ENCODE data around the gene DHRS3. TPM values are rescaled to one million over a fixed set of nuclear protein-coding genes. Genes with fewer than 3 reads are reported as not detected.

Gene DHRS3
- total and polyA plus RNA-seq, 2 of the 13 experiments (the other 11 are each of a cell fraction or from before 2014, with no cell fraction given): 48.5 to 90.5 TPM

DNA sequence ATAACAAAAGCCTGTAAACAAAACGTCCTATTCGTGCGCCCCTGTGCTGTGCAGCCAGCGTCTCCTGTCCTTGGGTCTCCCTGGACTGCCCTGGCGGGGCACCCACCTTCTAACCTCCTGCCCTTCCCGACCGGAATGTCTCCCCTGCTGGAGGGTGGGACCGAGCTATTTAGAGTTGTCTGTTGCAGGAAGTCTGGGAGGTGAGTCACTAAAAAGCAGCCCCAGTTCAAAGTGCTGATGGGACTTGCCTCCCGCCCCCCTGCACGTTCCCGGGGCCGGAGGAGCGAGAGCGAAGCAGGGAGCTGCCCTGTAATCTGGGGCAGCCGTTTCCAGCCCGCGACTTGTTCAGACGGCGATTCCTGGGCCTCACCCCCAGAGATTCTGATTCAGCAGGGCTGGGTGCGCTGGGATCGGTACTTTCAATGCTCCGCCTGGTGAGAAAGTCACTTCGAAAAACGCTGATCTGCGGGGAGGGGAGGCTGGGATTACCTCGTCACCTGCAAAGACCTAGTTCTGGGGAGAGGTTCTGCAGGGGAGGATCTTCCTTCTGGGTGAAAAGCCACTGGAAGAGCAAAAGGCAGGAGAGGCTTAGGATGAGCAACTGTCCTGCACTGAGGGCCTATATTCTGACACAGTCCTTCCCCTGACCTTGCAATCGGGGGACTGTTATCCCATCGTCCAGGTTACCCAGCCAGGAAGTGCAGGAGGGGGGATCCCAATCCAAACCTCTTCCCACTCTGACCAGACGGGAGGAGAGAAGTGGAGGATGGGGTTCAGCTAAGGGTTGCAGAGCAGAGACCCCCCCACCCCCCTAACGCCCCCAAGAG is 1.2 kb upstream of the DHRS3 start (continued):
- TF ChIP-seq, protein P1, sequence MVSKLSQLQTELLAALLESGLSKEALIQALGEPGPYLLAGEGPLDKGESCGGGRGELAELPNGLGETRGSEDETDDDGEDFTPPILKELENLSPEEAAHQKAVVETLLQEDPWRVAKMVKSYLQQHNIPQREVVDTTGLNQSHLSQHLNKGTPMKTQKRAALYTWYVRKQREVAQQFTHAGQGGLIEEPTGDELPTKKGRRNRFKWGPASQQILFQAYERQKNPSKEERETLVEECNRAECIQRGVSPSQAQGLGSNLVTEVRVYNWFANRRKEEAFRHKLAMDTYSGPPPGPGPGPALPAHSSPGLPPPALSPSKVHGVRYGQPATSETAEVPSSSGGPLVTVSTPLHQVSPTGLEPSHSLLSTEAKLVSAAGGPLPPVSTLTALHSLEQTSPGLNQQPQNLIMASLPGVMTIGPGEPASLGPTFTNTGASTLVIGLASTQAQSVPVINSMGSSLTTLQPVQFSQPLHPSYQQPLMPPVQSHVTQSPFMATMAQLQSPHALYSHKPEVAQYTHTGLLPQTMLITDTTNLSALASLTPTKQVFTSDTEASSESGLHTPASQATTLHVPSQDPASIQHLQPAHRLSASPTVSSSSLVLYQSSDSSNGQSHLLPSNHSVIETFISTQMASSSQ (IDR thresholded peaks at IDR 0.05; ENCODE audit: low read depth): peak; percentile 31; the same call in 1 of the 2 replicates
- TF ChIP-seq, protein P1 (CRISPR knock-in tag; IDR thresholded peaks at IDR 0.05; ENCODE audit: borderline replicate concordance): no peak; the same call in 1 of the 2 replicates
- TF ChIP-seq ZFP62 (CRISPR knock-in tag; IDR thresholded peaks at IDR 0.05) (no peak), ZNF660 (CRISPR knock-in tag; IDR thresholded peaks at IDR 0.05; ENCODE audit: borderline replicate concordance, low read depth) (no peak), ZSCAN25 (CRISPR knock-in tag; IDR thresholded peaks at IDR 0.05) (peak; percentile 99), MIXL1 (CRISPR knock-in tag; IDR thresholded peaks at IDR 0.05) (peak; percentile 92), MXD4 (CRISPR knock-in tag; IDR thresholded peaks at IDR 0.05) (peak; percentile 46; the same call in 1 of the 2 replicates), ZNF816 (CRISPR knock-in tag; IDR thresholded peaks at IDR 0.05; ENCODE audit: borderline replicate concordance) (no peak; the same call in 1 of the 2 replicates), ZNF709 (CRISPR knock-in tag; IDR thresholded peaks at IDR 0.05) (no peak), ZNF331 (CRISPR knock-in tag; IDR thresholded peaks at IDR 0.05) (peak; percentile 72; the same call in 1 of the 2 replicates), ATM (IDR thresholded peaks at IDR 0.05; ENCODE audit: borderline replicate concordance) (no peak), IKZF1 (IDR thresholded peaks at IDR 0.05) (no peak), HES4 (CRISPR knock-in tag; IDR thresholded peaks at IDR 0.05; ENCODE audit: borderline replicate concordance) (no peak; the same call in 1 of the 2 replicates), ZNF83 (CRISPR knock-in tag; IDR thresholded peaks at IDR 0.05; ENCODE audit: borderline replicate concordance) (no peak; the same call in 1 of the 2 replicates), ATRX (CRISPR knock-in tag; IDR thresholded peaks at IDR 0.05; ENCODE audit: borderline replicate concordance) (no peak), SNRNP70 (IDR thresholded peaks at IDR 0.05; ENCODE audit: low read depth, low read length) (no peak), ZNF749 (CRISPR knock-in tag; IDR thresholded peaks at IDR 0.05; ENCODE audit: borderline replicate concordance) (no peak)
- TF ChIP-seq, protein P2, sequence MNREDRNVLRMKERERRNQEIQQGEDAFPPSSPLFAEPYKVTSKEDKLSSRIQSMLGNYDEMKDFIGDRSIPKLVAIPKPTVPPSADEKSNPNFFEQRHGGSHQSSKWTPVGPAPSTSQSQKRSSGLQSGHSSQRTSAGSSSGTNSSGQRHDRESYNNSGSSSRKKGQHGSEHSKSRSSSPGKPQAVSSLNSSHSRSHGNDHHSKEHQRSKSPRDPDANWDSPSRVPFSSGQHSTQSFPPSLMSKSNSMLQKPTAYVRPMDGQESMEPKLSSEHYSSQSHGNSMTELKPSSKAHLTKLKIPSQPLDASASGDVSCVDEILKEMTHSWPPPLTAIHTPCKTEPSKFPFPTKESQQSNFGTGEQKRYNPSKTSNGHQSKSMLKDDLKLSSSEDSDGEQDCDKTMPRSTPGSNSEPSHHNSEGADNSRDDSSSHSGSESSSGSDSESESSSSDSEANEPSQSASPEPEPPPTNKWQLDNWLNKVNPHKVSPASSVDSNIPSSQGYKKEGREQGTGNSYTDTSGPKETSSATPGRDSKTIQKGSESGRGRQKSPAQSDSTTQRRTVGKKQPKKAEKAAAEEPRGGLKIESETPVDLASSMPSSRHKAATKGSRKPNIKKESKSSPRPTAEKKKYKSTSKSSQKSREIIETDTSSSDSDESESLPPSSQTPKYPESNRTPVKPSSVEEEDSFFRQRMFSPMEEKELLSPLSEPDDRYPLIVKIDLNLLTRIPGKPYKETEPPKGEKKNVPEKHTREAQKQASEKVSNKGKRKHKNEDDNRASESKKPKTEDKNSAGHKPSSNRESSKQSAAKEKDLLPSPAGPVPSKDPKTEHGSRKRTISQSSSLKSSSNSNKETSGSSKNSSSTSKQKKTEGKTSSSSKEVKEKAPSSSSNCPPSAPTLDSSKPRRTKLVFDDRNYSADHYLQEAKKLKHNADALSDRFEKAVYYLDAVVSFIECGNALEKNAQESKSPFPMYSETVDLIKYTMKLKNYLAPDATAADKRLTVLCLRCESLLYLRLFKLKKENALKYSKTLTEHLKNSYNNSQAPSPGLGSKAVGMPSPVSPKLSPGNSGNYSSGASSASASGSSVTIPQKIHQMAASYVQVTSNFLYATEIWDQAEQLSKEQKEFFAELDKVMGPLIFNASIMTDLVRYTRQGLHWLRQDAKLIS (CRISPR knock-in tag; IDR thresholded peaks at IDR 0.05): peak; percentile 82; the same call in 1 of the 2 replicates
- TF ChIP-seq, protein P3, sequence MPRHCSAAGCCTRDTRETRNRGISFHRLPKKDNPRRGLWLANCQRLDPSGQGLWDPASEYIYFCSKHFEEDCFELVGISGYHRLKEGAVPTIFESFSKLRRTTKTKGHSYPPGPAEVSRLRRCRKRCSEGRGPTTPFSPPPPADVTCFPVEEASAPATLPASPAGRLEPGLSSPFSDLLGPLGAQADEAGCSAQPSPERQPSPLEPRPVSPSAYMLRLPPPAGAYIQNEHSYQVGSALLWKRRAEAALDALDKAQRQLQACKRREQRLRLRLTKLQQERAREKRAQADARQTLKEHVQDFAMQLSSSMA (CRISPR knock-in tag; IDR thresholded peaks at IDR 0.05): peak; percentile 20; the same call in 1 of the 2 replicates
- TF ChIP-seq, protein P4, sequence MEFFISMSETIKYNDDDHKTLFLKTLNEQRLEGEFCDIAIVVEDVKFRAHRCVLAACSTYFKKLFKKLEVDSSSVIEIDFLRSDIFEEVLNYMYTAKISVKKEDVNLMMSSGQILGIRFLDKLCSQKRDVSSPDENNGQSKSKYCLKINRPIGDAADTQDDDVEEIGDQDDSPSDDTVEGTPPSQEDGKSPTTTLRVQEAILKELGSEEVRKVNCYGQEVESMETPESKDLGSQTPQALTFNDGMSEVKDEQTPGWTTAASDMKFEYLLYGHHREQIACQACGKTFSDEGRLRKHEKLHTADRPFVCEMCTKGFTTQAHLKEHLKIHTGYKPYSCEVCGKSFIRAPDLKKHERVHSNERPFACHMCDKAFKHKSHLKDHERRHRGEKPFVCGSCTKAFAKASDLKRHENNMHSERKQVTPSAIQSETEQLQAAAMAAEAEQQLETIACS (CRISPR knock-in tag; IDR thresholded peaks at IDR 0.05): peak; percentile 53; the same call in 1 of the 2 replicates
